Ishikawa (cell line): ENCODE results near the gene ACP7.

Experiments used
- CEBPB ChIP-seq: IDR thresholded peaks from 2 replicates; pipeline ENCODE4 v1.6.1; 2012
- CREB1 ChIP-seq: IDR thresholded peaks from 2 replicates; pipeline ENCODE4 v1.6.1; 2012; ENCODE audit warnings: low read depth
- EGR1 ChIP-seq: IDR thresholded peaks from 2 replicates; pipeline ENCODE4 v1.6.1; 2012
- EP300 ChIP-seq: IDR thresholded peaks from 2 replicates; pipeline ENCODE4 v1.6.1; 2012; ENCODE audit warnings: borderline replicate concordance
- FOXM1 ChIP-seq: IDR thresholded peaks from 2 replicates; pipeline ENCODE4 v1.6.1; 2012; ENCODE audit warnings: low read depth, borderline replicate concordance
- MAX ChIP-seq: IDR thresholded peaks from 2 replicates; pipeline ENCODE4 v1.6.1; 2012
- NFIC ChIP-seq: IDR thresholded peaks from 2 replicates; pipeline ENCODE4 v1.6.1; 2012
- RAD21 ChIP-seq: IDR thresholded peaks from 2 replicates; pipeline ENCODE4 v1.6.1; 2012; ENCODE audit warnings: low read depth
- REST ChIP-seq: IDR thresholded peaks from 2 replicates; pipeline ENCODE4 v1.6.1; 2012; ENCODE audit warnings: low read depth, mild to moderate bottlenecking
- TAF1 ChIP-seq: IDR thresholded peaks from 2 replicates; pipeline ENCODE4 v1.6.1; 2012; ENCODE audit warnings: low read depth, mild to moderate bottlenecking
- TCF12 ChIP-seq: IDR thresholded peaks from 2 replicates; pipeline ENCODE4 v1.6.1; 2012; ENCODE audit warnings: low read depth
- TEAD4 ChIP-seq: IDR thresholded peaks from 2 replicates; pipeline ENCODE4 v1.6.1; 2012
- USF1 ChIP-seq: IDR thresholded peaks from 2 replicates; pipeline ENCODE4 v1.6.1; 2012
- YY1 ChIP-seq: IDR thresholded peaks from 2 replicates; pipeline ENCODE4 v1.6.1; 2012; ENCODE audit warnings: low read depth
- ZBTB7A ChIP-seq: IDR thresholded peaks from 2 replicates; pipeline ENCODE4 v1.6.1; 2012; ENCODE audit warnings: low read depth

The ACP7 gene

GRCh38 chr19:39064405-39064804, 19.8 kb upstream of the ACP7 start:
- TF ChIP-seq FOXM1 (no peak), CREB1 (no peak), EP300 (no peak), TAF1 (no peak), RAD21 (no peak), CEBPB (no peak), EGR1 (no peak), USF1 (no peak)

GRCh38 chr19:39065928-39066327, 18.2 kb upstream of the ACP7 start:
- no peak for TF ChIP-seq NFIC
- TF ChIP-seq EGR1: no peak

- no peak for TF ChIP-seq CREB1
- no peak for TF ChIP-seq YY1
- TF ChIP-seq CEBPB: no peak
- no peak for TF ChIP-seq USF1
- no peak for TF ChIP-seq TAF1
- TF ChIP-seq RAD21: no peak
- TF ChIP-seq REST: no peak
- TF ChIP-seq NFIC: no peak
- TF ChIP-seq FOXM1: no peak
- TF ChIP-seq ZBTB7A: no peak
- TF ChIP-seq MAX: no peak
- no peak for TF ChIP-seq EP300
- TF ChIP-seq TCF12: no peak
- TF ChIP-seq TEAD4: no peak
- TF ChIP-seq EGR1: no peak
Measured at GRCh38 chr19:39067104-39067503, 17.1 kb upstream of the ACP7 start.

GRCh38 chr19:39070888-39071287, 13.3 kb upstream of the ACP7 start:
- no peak for TF ChIP-seq YY1
- TF ChIP-seq EP300: no peak
- no peak for TF ChIP-seq CEBPB
- no peak for TF ChIP-seq RAD21
- TF ChIP-seq ZBTB7A: no peak
- TF ChIP-seq TCF12: no peak
- TF ChIP-seq NFIC: no peak
- no peak for TF ChIP-seq FOXM1
- TF ChIP-seq TAF1: no peak
- no peak for TF ChIP-seq CREB1
- no peak for TF ChIP-seq USF1
- TF ChIP-seq EGR1: no peak
- TF ChIP-seq REST: no peak
- TF ChIP-seq MAX: no peak
- no peak for TF ChIP-seq TEAD4

- no peak for TF ChIP-seq ZBTB7A
- TF ChIP-seq TEAD4: no peak
- no peak for TF ChIP-seq REST
- no peak for TF ChIP-seq CREB1
- no peak for TF ChIP-seq EGR1
- no peak for TF ChIP-seq NFIC
- no peak for TF ChIP-seq USF1
- no peak for TF ChIP-seq EP300
- no peak for TF ChIP-seq TAF1
Measured at GRCh38 chr19:39074205-39074692, 9.9 kb upstream of the ACP7 start.
